H9 (cell line): ENCODE data around the gene EPB41L4A. TPM values are rescaled to one million over a fixed set of nuclear protein-coding genes. Genes with fewer than 3 reads are reported as not detected.

Experiments
- DNase-seq: peaks from one replicate; pipeline ENCODE4 v3.0.0-alpha.2; 2017
- H2AFZ ChIP-seq: one replicate; pipeline ENCODE4 v1.6.1; 2013; ENCODE audit warnings: mild to moderate bottlenecking, low read length, control low read depth, moderate library complexity
- H2AK5ac ChIP-seq: 2 replicates; pipeline ENCODE4 v1.6.1; 2013; ENCODE audit warnings: low read length, control low read depth, mixed read lengths; ENCODE audit not compliant: insufficient read length
- H2BK120ac ChIP-seq: one replicate; pipeline ENCODE4 v1.6.1; 2013; ENCODE audit warnings: low read depth, mild to moderate bottlenecking, low read length, control low read depth, inconsistent platforms; ENCODE audit not compliant: poor library complexity, severe bottlenecking
- H2BK12ac ChIP-seq: 2 replicates; pipeline ENCODE4 v1.6.1; 2013; ENCODE audit warnings: low read length, control low read depth, mixed read lengths, low read depth; ENCODE audit not compliant: insufficient read length
- H2BK15ac ChIP-seq: 2 replicates; pipeline ENCODE4 v1.6.1; 2013; ENCODE audit warnings: low read depth, low read length, control low read depth
- H2BK20ac ChIP-seq: one replicate; pipeline ENCODE4 v1.6.1; 2013; ENCODE audit warnings: low read depth, mild to moderate bottlenecking, low read length, control low read depth, inconsistent platforms; ENCODE audit not compliant: poor library complexity, severe bottlenecking
- H2BK5ac ChIP-seq: 2 replicates; pipeline ENCODE4 v1.6.1; 2013; ENCODE audit warnings: low read length, control low read depth, mixed read lengths; ENCODE audit not compliant: insufficient read length
- H3K14ac ChIP-seq: 2 replicates; pipeline ENCODE4 v1.6.1; 2013; ENCODE audit warnings: low read length, control low read depth; ENCODE audit not compliant: insufficient read depth
- H3K18ac ChIP-seq: 2 replicates; pipeline ENCODE4 v1.6.1; 2013; ENCODE audit warnings: low read depth, mild to moderate bottlenecking, mixed read lengths, low read length, control low read depth; ENCODE audit not compliant: insufficient read length
- H3K23ac ChIP-seq: 2 replicates; pipeline ENCODE4 v1.6.1; 2013; ENCODE audit warnings: low read length, control low read depth, mixed read lengths, low read depth; ENCODE audit not compliant: insufficient read length
- H3K23me2 ChIP-seq: 2 replicates; pipeline ENCODE4 v1.6.1; 2013; ENCODE audit warnings: low read depth, mild to moderate bottlenecking, mixed read lengths, low read length, control low read depth; ENCODE audit not compliant: insufficient read length, poor library complexity, severe bottlenecking
- H3K27ac ChIP-seq: 2 replicates; pipeline ENCODE4 v1.5.1; 2013; ENCODE audit warnings: low read length, control low read depth, mixed read lengths, low read depth; ENCODE audit not compliant: insufficient read length
- H3K27me3 ChIP-seq: 2 replicates; pipeline ENCODE4 v1.6.1; 2013; ENCODE audit warnings: low read length, control low read depth, inconsistent platforms; ENCODE audit not compliant: insufficient read depth
- H3K4ac ChIP-seq: 2 replicates; pipeline ENCODE4 v1.6.1; 2013; ENCODE audit warnings: low read depth, mild to moderate bottlenecking, control low read depth, inconsistent platforms, low read length, moderate library complexity
- H3K4me1 ChIP-seq: 2 replicates; pipeline ENCODE4 v1.6.1; 2013; ENCODE audit warnings: low read length, control low read depth, inconsistent platforms; ENCODE audit not compliant: insufficient read depth
- H3K4me2 ChIP-seq: 2 replicates; pipeline ENCODE4 v1.6.1; 2013; ENCODE audit warnings: low read length, control low read depth, mixed read lengths; ENCODE audit not compliant: insufficient read length, insufficient read depth
- H3K56ac ChIP-seq: 2 replicates; pipeline ENCODE4 v1.6.1; 2013; ENCODE audit warnings: low read depth, mild to moderate bottlenecking, mixed read lengths, low read length, control low read depth; ENCODE audit not compliant: insufficient read length
- H3K79me1 ChIP-seq: 2 replicates; pipeline ENCODE4 v1.6.1; 2013; ENCODE audit warnings: low read depth, mild to moderate bottlenecking, moderate library complexity, low read length, control low read depth, inconsistent platforms; ENCODE audit not compliant: insufficient read depth, poor library complexity, severe bottlenecking
- H3K79me2 ChIP-seq: 2 replicates; pipeline ENCODE4 v1.6.1; 2013; ENCODE audit warnings: low read length, control low read depth, inconsistent platforms; ENCODE audit not compliant: insufficient read depth
- H3K9ac ChIP-seq: 2 replicates; pipeline ENCODE4 v1.6.1; 2013; ENCODE audit warnings: low read length, control low read depth, mixed read lengths; ENCODE audit not compliant: insufficient read length; ENCODE audit errors: extremely low read depth
- H3K9me3 ChIP-seq: one replicate; pipeline ENCODE4 v1.6.1; 2013; ENCODE audit warnings: low read depth, low read length, inconsistent platforms; ENCODE audit not compliant: control insufficient read depth
- H3T11ph ChIP-seq: one replicate; pipeline ENCODE4 v1.6.1; 2013; ENCODE audit warnings: mild to moderate bottlenecking, low read length, control low read depth, inconsistent platforms
- H4K20me1 ChIP-seq: one replicate; pipeline ENCODE4 v1.6.1; 2013; ENCODE audit not compliant: control insufficient read depth, insufficient read length, insufficient read depth
- H4K5ac ChIP-seq: 2 replicates; pipeline ENCODE4 v1.6.1; 2013; ENCODE audit warnings: low read depth, mild to moderate bottlenecking, mixed read lengths, low read length, control low read depth; ENCODE audit not compliant: insufficient read length
- H4K8ac ChIP-seq: replicated peaks from 2 replicates; pipeline ENCODE4 v1.6.1; 2013; ENCODE audit warnings: low read length, control low read depth, mixed read lengths, low read depth; ENCODE audit not compliant: insufficient read length
- H4K91ac ChIP-seq: 2 replicates; pipeline ENCODE4 v1.6.1; 2013; ENCODE audit warnings: low read depth, mild to moderate bottlenecking, moderate library complexity, mixed read lengths, low read length, control low read depth; ENCODE audit not compliant: insufficient read length
- H3K27ac Mint-ChIP-seq, 3 experiments: 2 replicates in 2 of 3; 3 replicates in 1 of 3; pipeline ENCODE4 v1.8.0; 2020 to 2021; ENCODE audit warnings: mixed read lengths in 3 of 3, mild to moderate bottlenecking in 1 of 3, moderate library complexity in 1 of 3
- H3K27me3 Mint-ChIP-seq: 2 replicates; pipeline ENCODE4 v1.8.0; 2021; ENCODE audit warnings: low read depth, mild to moderate bottlenecking, moderate library complexity, mixed read lengths
- H3K36me3 Mint-ChIP-seq, 3 experiments: 2 replicates in 2 of 3; 3 replicates in 1 of 3; pipeline ENCODE4 v1.8.0; 2020 to 2021; ENCODE audit warnings: low read depth in 3 of 3, mixed read lengths in 3 of 3; ENCODE audit not compliant: insufficient read depth in 1 of 3
- H3K4me1 Mint-ChIP-seq, 2 experiments: 2 replicates each; pipeline ENCODE4 v1.8.0; 2020; ENCODE audit warnings: mixed read lengths in 2 of 2
- H3K4me3 Mint-ChIP-seq, 2 experiments: 2 replicates in 1 of 2; 3 replicates in 1 of 2; pipeline ENCODE4 v1.8.0; 2020 to 2021; ENCODE audit warnings: mild to moderate bottlenecking in 2 of 2, mixed read lengths in 2 of 2, moderate library complexity in 1 of 2
- H3K9me3 Mint-ChIP-seq, 2 experiments: 2 replicates in 1 of 2; 3 replicates in 1 of 2; pipeline ENCODE4 v1.8.0; 2020; ENCODE audit warnings: mild to moderate bottlenecking in 2 of 2, mixed read lengths in 2 of 2, moderate library complexity in 1 of 2
- WGBS: extraction: QIAGEN DNeasy Blood & Tissue Kit; methylation state at CpG from one replicate; pipeline ENCODE4 v1.1.7; 2013; ENCODE audit warnings: missing lambda C conversion rate, low lambda C conversion rate, mixed read lengths; ENCODE audit not compliant: insufficient read length; ENCODE audit errors: extremely low coverage; 5-methylcytosine and 5-hydroxymethylcytosine counted together
- total RNA-seq: library from RNA; stranded (reverse); gene quantifications from 2 replicates; pipeline ENCODE4 v1.2.1, GENCODE V29; 2021
- TF ChIP-seq, protein P1 (sequence below): fragments of 200-600 bp; sonication (generic); conservative IDR thresholded peaks from 3 replicates; pipeline ENCODE4 v1.8.0; 2021; ENCODE audit warnings: antibody characterized with exemption, mild to moderate bottlenecking

EPB41L4A gene
- total RNA-seq, 1 experiment from 2014 or later: 4.9 TPM

DNA sequence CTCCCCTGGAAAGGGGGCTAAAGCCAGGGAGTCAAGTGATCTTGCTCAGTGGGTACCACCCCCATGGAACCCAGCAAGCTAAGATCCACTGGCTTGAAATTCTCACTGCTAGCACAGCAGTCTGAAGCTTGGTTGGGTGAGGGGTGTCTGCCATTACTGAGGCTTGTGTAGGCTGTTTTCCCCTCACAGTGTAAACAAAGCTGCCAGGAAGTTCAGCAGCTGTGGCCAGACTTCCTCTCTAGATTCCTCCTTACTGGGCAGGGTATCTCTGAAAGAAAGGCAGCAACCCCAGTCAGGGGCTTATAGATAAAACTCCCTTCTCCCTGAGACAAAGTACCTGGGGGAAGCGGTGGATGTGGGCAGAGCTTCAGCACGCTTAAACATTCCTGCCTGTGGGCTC lies 17.1 kb upstream of the EPB41L4A start:
- no peak overlapping the region for H2BK20ac ChIP-seq
- H3K4me1 ChIP-seq: peaks cover 4% of the 10 kb centered on the region; the same call in 1 of the 2 replicates
- no CpG with 5 or more reads among the region's 2 CpGs for WGBS
- no peaks in the 10 kb centered on the region for H4K20me1 ChIP-seq
- H3K56ac ChIP-seq: no peak overlapping the region
- H2AFZ ChIP-seq: no peak overlapping the region
- peaks cover 0 to 7% (median 4%) of the 10 kb centered on the region in 3 experiments; a peak in 5 of 7 replicates for H3K36me3 Mint-ChIP-seq
- no peak overlapping the region for H4K5ac ChIP-seq
- H2BK120ac ChIP-seq: no peak overlapping the region
- no peaks in the 10 kb centered on the region for H3K23me2 ChIP-seq
- H3K79me2 ChIP-seq: no peaks in the 10 kb centered on the region
- no peak overlapping the region for H3K18ac ChIP-seq
- no peak overlapping the region for H3K4me3 Mint-ChIP-seq
- no peaks in the 10 kb centered on the region; a peak in 1 of 4 replicates for H3K4me1 Mint-ChIP-seq
- H4K91ac ChIP-seq: no peak overlapping the region
- no peak overlapping the region for H3K23ac ChIP-seq
- H3K79me1 ChIP-seq: no peaks in the 10 kb centered on the region
- no peak overlapping the region for H3K9ac ChIP-seq
- no peaks in the 10 kb centered on the region; the same call in none of the 2 replicates for H3K27me3 Mint-ChIP-seq
- H2AK5ac ChIP-seq: no peak overlapping the region
- no peaks in the 10 kb centered on the region for H3K27me3 ChIP-seq
- H2BK5ac ChIP-seq: no peak overlapping the region
- H3K9me3 Mint-ChIP-seq: peaks cover 20 to 25% of the 10 kb centered on the region in 2 experiments
- H3K27ac ChIP-seq: no peak overlapping the region
- H3T11ph ChIP-seq: no peak overlapping the region
- H3K4ac ChIP-seq: no peak overlapping the region
- H3K4me2 ChIP-seq: no peak overlapping the region
- TF ChIP-seq, protein P1, sequence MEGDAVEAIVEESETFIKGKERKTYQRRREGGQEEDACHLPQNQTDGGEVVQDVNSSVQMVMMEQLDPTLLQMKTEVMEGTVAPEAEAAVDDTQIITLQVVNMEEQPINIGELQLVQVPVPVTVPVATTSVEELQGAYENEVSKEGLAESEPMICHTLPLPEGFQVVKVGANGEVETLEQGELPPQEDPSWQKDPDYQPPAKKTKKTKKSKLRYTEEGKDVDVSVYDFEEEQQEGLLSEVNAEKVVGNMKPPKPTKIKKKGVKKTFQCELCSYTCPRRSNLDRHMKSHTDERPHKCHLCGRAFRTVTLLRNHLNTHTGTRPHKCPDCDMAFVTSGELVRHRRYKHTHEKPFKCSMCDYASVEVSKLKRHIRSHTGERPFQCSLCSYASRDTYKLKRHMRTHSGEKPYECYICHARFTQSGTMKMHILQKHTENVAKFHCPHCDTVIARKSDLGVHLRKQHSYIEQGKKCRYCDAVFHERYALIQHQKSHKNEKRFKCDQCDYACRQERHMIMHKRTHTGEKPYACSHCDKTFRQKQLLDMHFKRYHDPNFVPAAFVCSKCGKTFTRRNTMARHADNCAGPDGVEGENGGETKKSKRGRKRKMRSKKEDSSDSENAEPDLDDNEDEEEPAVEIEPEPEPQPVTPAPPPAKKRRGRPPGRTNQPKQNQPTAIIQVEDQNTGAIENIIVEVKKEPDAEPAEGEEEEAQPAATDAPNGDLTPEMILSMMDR: no peak
- no peak overlapping the region for H3K14ac ChIP-seq
- no peak overlapping the region for H2BK15ac ChIP-seq
- no peak overlapping the region; a peak in 1 of 7 replicates for H3K27ac Mint-ChIP-seq
- H3K9me3 ChIP-seq: no peaks in the 10 kb centered on the region
- no peak overlapping the region for H4K8ac ChIP-seq
- DNase-seq: no peak
- no peak overlapping the region for H2BK12ac ChIP-seq
